Sciatic nerve (tissue), 2 donors: Measurements from ENCODE around the gene ZFPM1. TPM values are rescaled to one million over a fixed set of nuclear protein-coding genes. Genes with fewer than 3 reads are reported as not detected.

Experiments used
- ATAC-seq: fragments of 200-7000 bp; cut with Tn5 transposase; one replicate; pipeline ENCODE4 v1.9.1; 2020; ENCODE audit warnings: mild to moderate bottlenecking, moderate library complexity
- DNase-seq: peaks from one replicate; pipeline ENCODE4 v3.0.0-alpha.2; 2020; ENCODE audit warnings: low spot score
- intact Hi-C: fragments of 100-400 bp; cut with DNase I; formaldehyde crosslinking; loops from one replicate; pipeline ENCODE4 v1.14.2; 2022
- microRNA-seq: library from miRNA; unstranded; fragments of <30 nt; microRNA quantifications from one replicate; pipeline ENCODE4 v1.2.0, GENCODE V29; 2020
- total RNA-seq: library from RNA; stranded (reverse); fragmentation: NEBNext Ultra II Directional; extraction: Animal tissue kit (Norgen Biotek cat#: 25700); gene quantifications from one replicate; pipeline ENCODE4 v1.2.1, GENCODE V29; 2021
- donor health status: DM: no; HTN: no; CAD: no.
- donor health status: DM: no; HTN: no; CAD: no.

Gene ZFPM1
- total RNA-seq, 1 donor from 2014 or later: 3.9 TPM

- ATAC-seq (no peak), DNase-seq (no peak)
- intact Hi-C loops: no loop called here
These were observed 132.2 kb downstream of the ZFPM1 start for GRCh38 chr16:88585269-88585668.

GRCh38 chr16:88585927-88586581 is 133.0 kb downstream of the ZFPM1 start:
- intact Hi-C loops: no loop called here
- ATAC-seq (no peak), DNase-seq (no peak)

Small RNAs within 50 kb of the gene (microRNA-seq; reads per million reads assigned to microRNA genes)
- not detected for gene MIR5189

Other genes starting within 250 kb of the ZFPM1 start
- 2.9 TPM for gene ZNF469, start 70.3 kb upstream of the ZFPM1 start, total RNA-seq
- gene ZC3H18, start 117.1 kb downstream of the ZFPM1 start, total RNA-seq: 46.9 TPM
- not detected for gene IL17C, start 185.3 kb downstream of the ZFPM1 start, total RNA-seq
- 87.4 TPM for gene CYBA, start 197.8 kb downstream of the ZFPM1 start, total RNA-seq
- 64.4 TPM for gene MVD, start 209.8 kb downstream of the ZFPM1 start, total RNA-seq
- 0.53 TPM for gene SNAI3, start 233.2 kb downstream of the ZFPM1 start, total RNA-seq